GM18868 (cell line): ENCODE measurements around the gene ADGRD1.

Experiments
- ATAC-seq: cut with Tn5 transposase; IDR thresholded peaks from one replicate; pipeline ENCODE4 v1.9.1; 2021; ENCODE audit warnings: mild to moderate bottlenecking, moderate library complexity; ENCODE audit not compliant: unreplicated experiment

Gene ADGRD1

GRCh38 chr12:131020326-131021153, 66.8 kb downstream of the ADGRD1 start:
- ATAC-seq: no peak

DNA sequence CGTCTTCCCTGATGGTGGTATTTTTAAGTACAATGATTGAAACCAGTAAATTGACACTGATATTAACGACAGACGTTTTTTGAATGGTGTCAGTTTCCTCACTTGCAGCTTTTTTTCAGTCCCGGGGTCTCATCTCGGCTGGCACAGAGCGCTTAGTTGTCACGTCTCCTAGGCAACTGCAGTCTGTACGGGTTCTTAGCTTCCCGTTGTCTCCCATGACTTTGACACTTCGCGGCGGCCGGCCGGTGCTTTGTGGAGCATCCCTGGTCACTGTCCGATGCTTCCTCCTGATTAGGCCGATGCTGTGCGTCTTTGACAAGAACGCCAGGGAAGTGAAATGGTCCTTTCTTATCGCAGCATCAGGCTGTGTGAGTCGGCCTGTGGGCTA, 67.4 kb downstream of the ADGRD1 start:
- ATAC-seq: no peak

DNA sequence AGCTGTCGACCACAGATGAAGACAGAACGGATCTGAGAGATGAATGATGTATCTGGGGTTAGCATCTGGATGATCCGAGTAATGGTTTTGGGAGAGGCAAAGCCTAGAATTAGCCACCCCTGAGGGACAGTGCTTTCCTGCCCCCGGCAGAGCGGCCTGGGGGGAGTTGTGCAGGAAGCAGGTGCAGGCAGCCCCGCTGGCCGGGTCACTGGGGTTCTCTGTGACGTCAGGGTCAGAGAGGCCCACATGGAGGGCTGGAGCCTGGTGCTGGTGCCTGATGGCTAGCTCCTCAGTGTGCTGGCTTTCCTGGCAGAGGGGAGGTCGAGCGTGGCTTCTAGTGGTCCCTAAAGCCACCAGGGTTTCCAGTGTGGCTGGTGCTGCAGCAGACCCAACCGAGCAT, 70.3 kb downstream of the ADGRD1 start:
- ATAC-seq: no peak

- no peak for ATAC-seq
Observed at GRCh38 chr12:131024721-131025120, 71.0 kb downstream of the ADGRD1 start.

DNA sequence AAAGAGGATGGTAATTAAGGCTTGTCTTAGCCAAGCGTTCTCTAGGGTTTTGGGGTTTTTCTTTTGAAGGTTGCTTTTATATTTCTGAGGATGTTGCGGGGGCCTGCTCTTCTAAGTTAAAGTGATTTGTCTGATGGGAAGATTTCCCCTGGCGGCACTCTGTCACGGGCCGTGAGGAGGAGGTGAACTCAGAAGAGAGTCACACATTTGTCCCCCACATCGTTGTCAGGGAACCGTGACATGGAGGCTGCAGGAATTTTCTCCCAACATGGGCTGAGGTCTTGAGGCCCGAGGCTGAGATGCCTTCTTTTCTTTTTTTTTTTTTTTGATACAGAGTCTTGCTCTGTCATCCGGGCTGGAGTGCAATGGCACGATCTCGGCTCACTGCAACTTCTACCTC, 71.5 kb downstream of the ADGRD1 start:
- ATAC-seq: no peak

- no peak for ATAC-seq
Observed at GRCh38 chr12:131025939-131026702, 72.4 kb downstream of the ADGRD1 start.

DNA sequence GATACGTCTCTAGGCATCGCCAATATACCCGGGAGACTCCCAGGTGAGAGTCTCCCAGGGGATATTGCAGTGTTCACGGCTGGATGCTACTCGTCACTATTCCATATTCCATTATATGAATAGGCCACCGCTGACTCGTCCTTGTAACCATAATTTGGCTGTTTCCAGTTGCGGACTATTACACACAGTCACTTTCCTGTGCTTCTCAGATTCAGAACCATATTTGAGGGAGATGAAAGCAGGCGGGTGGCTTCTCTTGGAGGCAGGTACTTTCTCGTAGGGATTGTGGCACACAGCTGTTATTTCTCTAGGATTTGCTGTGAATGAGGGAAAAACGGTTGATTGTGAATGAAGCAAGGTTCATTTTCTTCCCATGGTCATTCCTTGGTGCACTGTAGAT, 73.0 kb downstream of the ADGRD1 start:
- no peak for ATAC-seq

GRCh38 chr12:131027264-131027663, 73.6 kb downstream of the ADGRD1 start:
- no peak for ATAC-seq

GRCh38 chr12:131027876-131028586, 74.3 kb downstream of the ADGRD1 start:
- no peak for ATAC-seq

GRCh38 chr12:131028587-131029338, 75.1 kb downstream of the ADGRD1 start:
- no peak for ATAC-seq

- no peak for ATAC-seq
Observed at GRCh38 chr12:131030472-131031328, 77.0 kb downstream of the ADGRD1 start.

DNA sequence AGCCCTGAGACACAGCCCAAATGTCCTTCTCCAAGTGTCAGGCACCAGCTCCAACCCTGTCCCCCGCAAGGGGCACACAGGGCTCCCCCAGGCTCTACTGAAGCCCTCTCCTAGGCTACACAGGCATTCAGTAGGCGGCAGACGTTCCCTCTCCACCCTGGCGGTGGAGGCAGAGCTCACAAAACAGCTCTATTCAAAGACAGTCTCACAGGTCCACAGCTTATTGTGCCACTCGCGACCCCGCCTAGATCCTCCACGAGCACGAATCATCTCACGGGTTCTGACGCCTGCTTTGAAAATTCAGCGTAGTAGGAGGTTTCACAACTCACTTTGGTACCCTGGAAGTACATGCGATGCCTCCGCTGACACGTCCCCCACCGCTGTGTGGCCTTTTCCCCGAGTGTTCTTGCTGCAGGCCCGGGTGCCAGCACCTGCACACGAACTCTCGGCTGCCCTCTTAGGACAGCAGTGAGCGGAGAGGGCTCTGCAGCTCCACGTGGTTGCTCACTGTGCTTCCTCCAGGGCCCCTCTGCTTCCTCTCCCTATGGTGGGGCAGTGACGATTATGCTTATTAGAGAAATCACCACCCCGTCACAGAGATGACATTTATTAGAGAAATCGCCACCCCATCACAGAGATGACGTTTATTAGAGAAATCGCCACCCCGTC, 78.5 kb downstream of the ADGRD1 start:
- ATAC-seq: no peak

DNA sequence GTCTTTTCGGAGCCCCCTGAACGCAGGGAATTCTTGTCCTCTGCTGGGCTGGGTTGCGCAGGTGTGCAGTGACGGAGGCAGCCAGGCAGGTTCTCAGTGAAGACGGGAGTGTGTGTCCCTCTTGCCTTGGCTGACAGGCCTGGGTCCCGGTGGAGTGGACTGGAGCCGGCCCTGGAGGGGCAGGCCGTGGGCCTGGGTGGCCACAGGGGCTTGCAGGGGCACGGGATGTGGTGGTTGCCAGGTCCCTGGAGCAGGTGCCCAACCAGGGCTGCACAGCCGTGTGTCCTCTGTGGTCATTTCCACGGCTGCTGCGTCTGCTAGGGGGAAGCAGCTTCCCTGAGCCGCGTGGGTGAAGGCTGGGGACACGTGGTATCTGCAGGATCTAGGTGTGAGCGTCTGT, 79.8 kb downstream of the ADGRD1 start:
- no peak for ATAC-seq

- no peak for ATAC-seq
Observed at GRCh38 chr12:131033886-131034482, 80.3 kb downstream of the ADGRD1 start.

DNA sequence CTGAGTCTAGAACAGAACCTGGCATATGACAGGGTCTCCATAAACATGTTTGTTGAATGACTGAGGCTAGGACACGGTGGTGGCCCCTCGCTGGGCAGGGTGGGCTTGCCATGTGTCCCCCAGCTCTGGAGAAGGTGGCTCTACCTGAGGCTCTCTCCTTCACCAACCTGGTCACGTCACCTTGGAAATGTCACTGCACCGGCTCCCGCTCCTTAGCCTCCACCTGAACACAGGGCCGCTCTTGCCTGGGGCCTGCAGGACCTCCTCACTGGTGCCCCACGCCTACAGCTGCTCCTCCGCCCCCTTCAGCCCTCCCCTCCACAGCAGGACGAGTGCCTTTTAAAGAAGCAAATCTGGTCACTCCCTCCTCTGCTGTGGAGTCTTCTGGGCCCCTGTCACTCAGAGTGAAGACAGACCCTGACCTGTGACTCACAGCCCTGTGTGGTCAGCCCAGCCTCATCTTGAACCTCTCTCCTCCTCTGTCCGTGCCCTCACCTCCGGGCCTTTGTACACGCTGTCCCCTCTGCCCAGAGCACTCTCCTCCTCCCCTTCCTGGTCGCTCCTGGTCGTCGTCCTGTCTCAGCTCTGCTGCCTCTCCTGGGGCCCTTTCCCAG, 81.0 kb downstream of the ADGRD1 start:
- ATAC-seq: no peak

DNA sequence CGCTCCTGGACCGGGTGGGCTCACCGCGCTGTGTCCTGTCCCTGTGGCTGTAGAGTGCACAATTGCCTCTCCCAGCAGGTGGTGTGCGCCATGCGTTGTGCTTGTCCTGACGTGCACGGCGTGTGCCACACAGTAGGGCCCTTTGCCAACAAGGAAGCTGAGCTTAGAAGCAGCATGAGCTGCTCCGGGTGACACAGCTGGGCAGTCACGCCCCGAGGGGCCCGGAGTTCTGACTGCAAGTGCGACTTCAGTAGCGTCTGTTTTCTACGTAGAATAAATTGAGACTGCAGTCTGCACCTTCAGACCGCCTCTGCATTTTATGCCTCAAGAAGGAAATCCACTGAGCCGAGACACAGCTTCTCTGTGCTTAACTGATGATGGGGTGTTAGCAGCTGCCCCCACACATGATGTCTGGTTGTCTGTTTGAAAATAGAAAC, 81.6 kb downstream of the ADGRD1 start:
- ATAC-seq: no peak

- no peak for ATAC-seq
Observed at GRCh38 chr12:131038159-131038558, 84.5 kb downstream of the ADGRD1 start.
